Measurements from ENCODE around the gene PRKAR2B. TPM values are rescaled to one million over a fixed set of nuclear protein-coding genes. Genes with fewer than 3 reads are reported as not detected.

The PRKAR2B gene
- total and polyA plus RNA-seq, 2 experiments from 2014 or later: 48.8 to 50.6 TPM

DNA sequence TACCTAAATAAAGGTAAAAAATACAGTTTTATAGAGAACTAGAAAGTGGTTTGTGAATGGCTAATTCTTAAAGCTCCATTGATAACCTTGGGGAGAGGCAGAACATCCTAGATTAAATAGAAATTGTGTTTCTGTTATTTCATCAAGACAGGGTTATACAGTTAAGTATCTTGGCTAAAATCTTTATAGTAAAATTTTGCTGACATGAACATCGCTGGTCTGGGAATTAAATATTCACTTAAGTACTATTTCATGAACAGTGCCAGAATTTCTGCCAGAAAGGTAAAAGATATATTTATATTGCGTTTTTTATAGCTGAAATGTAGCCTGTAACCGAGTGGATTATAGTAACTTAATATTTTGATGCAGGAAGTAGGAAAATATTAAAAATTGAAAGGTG is 70.6 kb downstream of the PRKAR2B start:
- no peak overlapping the region for H3K27ac Mint-ChIP-seq
- no peaks in the 10 kb centered on the region for H3F3A ChIP-seq (replicated peaks; ENCODE audit: low read depth)
- H3K4me3 ChIP-seq: no peak overlapping the region
- H3K27me3 Mint-ChIP-seq (ENCODE audit: insufficient read depth, low read depth, poor library complexity): no peaks in the 10 kb centered on the region
- TF ChIP-seq, protein P1, sequence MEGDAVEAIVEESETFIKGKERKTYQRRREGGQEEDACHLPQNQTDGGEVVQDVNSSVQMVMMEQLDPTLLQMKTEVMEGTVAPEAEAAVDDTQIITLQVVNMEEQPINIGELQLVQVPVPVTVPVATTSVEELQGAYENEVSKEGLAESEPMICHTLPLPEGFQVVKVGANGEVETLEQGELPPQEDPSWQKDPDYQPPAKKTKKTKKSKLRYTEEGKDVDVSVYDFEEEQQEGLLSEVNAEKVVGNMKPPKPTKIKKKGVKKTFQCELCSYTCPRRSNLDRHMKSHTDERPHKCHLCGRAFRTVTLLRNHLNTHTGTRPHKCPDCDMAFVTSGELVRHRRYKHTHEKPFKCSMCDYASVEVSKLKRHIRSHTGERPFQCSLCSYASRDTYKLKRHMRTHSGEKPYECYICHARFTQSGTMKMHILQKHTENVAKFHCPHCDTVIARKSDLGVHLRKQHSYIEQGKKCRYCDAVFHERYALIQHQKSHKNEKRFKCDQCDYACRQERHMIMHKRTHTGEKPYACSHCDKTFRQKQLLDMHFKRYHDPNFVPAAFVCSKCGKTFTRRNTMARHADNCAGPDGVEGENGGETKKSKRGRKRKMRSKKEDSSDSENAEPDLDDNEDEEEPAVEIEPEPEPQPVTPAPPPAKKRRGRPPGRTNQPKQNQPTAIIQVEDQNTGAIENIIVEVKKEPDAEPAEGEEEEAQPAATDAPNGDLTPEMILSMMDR (conservative IDR thresholded peaks at IDR 0.05; ENCODE audit: low read depth in 2 of 2): no peak
- TF ChIP-seq EZH2phosphoT487 (IDR thresholded peaks at IDR 0.05; ENCODE audit: unreplicated experiment) (no peak), EZH2 (IDR thresholded peaks at IDR 0.05; ENCODE audit: low read depth, unreplicated experiment) (no peak), NANOG (IDR thresholded peaks at IDR 0.05; ENCODE audit: borderline replicate concordance) (no peak), ZNF114 (CRISPR knock-in tag; IDR thresholded peaks at IDR 0.05) (no peak), STAT1 (IDR thresholded peaks at IDR 0.05; ENCODE audit: unreplicated experiment) (no peak), JUNB (IDR thresholded peaks at IDR 0.05; ENCODE audit: unreplicated experiment) (no peak), ZNF331 (CRISPR knock-in tag; IDR thresholded peaks at IDR 0.05; ENCODE audit: low read depth) (no peak), POLR2AphosphoS5 (IDR thresholded peaks at IDR 0.05; ENCODE audit: low read depth) (no peak), CREB1 (CRISPR knock-in tag; IDR thresholded peaks at IDR 0.05; ENCODE audit: low read depth) (no peak)
- TF ChIP-seq, protein P2, sequence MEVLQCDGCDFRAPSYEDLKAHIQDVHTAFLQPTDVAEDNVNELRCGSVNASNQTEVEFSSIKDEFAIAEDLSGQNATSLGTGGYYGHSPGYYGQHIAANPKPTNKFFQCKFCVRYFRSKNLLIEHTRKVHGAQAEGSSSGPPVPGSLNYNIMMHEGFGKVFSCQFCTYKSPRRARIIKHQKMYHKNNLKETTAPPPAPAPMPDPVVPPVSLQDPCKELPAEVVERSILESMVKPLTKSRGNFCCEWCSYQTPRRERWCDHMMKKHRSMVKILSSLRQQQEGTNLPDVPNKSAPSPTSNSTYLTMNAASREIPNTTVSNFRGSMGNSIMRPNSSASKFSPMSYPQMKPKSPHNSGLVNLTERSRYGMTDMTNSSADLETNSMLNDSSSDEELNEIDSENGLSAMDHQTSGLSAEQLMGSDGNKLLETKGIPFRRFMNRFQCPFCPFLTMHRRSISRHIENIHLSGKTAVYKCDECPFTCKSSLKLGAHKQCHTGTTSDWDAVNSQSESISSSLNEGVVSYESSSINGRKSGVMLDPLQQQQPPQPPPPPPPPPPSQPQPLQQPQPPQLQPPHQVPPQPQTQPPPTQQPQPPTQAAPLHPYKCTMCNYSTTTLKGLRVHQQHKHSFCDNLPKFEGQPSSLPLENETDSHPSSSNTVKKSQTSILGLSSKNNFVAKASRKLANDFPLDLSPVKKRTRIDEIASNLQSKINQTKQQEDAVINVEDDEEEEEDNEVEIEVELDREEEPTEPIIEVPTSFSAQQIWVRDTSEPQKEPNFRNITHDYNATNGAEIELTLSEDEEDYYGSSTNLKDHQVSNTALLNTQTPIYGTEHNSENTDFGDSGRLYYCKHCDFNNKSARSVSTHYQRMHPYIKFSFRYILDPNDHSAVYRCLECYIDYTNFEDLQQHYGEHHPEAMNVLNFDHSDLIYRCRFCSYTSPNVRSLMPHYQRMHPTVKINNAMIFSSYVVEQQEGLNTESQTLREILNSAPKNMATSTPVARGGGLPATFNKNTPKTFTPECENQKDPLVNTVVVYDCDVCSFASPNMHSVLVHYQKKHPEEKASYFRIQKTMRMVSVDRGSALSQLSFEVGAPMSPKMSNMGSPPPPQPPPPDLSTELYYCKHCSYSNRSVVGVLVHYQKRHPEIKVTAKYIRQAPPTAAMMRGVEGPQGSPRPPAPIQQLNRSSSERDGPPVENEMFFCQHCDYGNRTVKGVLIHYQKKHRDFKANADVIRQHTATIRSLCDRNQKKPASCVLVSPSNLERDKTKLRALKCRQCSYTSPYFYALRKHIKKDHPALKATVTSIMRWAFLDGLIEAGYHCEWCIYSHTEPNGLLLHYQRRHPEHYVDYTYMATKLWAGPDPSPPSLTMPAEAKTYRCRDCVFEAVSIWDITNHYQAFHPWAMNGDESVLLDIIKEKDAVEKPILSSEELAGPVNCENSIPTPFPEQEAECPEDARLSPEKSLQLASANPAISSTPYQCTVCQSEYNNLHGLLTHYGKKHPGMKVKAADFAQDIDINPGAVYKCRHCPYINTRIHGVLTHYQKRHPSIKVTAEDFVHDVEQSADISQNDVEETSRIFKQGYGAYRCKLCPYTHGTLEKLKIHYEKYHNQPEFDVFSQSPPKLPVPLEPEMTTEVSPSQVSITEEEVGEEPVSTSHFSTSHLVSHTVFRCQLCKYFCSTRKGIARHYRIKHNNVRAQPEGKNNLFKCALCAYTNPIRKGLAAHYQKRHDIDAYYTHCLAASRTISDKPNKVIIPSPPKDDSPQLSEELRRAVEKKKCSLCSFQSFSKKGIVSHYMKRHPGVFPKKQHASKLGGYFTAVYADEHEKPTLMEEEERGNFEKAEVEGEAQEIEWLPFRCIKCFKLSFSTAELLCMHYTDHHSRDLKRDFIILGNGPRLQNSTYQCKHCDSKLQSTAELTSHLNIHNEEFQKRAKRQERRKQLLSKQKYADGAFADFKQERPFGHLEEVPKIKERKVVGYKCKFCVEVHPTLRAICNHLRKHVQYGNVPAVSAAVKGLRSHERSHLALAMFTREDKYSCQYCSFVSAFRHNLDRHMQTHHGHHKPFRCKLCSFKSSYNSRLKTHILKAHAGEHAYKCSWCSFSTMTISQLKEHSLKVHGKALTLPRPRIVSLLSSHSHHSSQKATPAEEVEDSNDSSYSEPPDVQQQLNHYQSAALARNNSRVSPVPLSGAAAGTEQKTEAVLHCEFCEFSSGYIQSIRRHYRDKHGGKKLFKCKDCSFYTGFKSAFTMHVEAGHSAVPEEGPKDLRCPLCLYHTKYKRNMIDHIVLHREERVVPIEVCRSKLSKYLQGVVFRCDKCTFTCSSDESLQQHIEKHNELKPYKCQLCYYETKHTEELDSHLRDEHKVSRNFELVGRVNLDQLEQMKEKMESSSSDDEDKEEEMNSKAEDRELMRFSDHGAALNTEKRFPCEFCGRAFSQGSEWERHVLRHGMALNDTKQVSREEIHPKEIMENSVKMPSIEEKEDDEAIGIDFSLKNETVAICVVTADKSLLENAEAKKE (CRISPR knock-in tag; IDR thresholded peaks at IDR 0.05): no peak
- TF ChIP-seq, protein P3, sequence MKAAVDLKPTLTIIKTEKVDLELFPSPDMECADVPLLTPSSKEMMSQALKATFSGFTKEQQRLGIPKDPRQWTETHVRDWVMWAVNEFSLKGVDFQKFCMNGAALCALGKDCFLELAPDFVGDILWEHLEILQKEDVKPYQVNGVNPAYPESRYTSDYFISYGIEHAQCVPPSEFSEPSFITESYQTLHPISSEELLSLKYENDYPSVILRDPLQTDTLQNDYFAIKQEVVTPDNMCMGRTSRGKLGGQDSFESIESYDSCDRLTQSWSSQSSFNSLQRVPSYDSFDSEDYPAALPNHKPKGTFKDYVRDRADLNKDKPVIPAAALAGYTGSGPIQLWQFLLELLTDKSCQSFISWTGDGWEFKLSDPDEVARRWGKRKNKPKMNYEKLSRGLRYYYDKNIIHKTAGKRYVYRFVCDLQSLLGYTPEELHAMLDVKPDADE (IDR thresholded peaks at IDR 0.05): no peak
- TF ChIP-seq, protein P4, sequence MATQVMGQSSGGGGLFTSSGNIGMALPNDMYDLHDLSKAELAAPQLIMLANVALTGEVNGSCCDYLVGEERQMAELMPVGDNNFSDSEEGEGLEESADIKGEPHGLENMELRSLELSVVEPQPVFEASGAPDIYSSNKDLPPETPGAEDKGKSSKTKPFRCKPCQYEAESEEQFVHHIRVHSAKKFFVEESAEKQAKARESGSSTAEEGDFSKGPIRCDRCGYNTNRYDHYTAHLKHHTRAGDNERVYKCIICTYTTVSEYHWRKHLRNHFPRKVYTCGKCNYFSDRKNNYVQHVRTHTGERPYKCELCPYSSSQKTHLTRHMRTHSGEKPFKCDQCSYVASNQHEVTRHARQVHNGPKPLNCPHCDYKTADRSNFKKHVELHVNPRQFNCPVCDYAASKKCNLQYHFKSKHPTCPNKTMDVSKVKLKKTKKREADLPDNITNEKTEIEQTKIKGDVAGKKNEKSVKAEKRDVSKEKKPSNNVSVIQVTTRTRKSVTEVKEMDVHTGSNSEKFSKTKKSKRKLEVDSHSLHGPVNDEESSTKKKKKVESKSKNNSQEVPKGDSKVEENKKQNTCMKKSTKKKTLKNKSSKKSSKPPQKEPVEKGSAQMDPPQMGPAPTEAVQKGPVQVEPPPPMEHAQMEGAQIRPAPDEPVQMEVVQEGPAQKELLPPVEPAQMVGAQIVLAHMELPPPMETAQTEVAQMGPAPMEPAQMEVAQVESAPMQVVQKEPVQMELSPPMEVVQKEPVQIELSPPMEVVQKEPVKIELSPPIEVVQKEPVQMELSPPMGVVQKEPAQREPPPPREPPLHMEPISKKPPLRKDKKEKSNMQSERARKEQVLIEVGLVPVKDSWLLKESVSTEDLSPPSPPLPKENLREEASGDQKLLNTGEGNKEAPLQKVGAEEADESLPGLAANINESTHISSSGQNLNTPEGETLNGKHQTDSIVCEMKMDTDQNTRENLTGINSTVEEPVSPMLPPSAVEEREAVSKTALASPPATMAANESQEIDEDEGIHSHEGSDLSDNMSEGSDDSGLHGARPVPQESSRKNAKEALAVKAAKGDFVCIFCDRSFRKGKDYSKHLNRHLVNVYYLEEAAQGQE (IDR thresholded peaks at IDR 0.05; ENCODE audit: unreplicated experiment): no peak
- H3K9me2 ChIP-seq (ENCODE audit: insufficient read depth): no peaks in the 10 kb centered on the region
- no peak overlapping the region for H3K4me2 ChIP-seq
- no peaks in the 10 kb centered on the region for H3K36me3 ChIP-seq (ENCODE audit: insufficient read depth)
- DNase-seq (ENCODE audit: low spot score) (no peak), ATAC-seq (no peak)
- H3K27me3 ChIP-seq (ENCODE audit: insufficient read depth): no peaks in the 10 kb centered on the region
- no peak overlapping the region for H2AFZ ChIP-seq
- peaks cover 12% of the 10 kb centered on the region for H3K4me1 ChIP-seq (ENCODE audit: insufficient read depth)
- no peaks in the 10 kb centered on the region for H4K20me1 ChIP-seq (replicated peaks; ENCODE audit: insufficient read depth)
- peaks cover 24% of the 10 kb centered on the region for H3K4me1 Mint-ChIP-seq
- H3K36me3 Mint-ChIP-seq (ENCODE audit: low read depth): no peaks in the 10 kb centered on the region
- H3K27ac ChIP-seq (ENCODE audit: low read depth): no peak overlapping the region
- no peaks in the 10 kb centered on the region for H3K9me3 Mint-ChIP-seq
- no peak overlapping the region for H3K4me3 Mint-ChIP-seq
- H3K79me2 ChIP-seq (replicated peaks; ENCODE audit: insufficient read depth): no peaks in the 10 kb centered on the region; the same call in none of the 2 replicates

All from GM23338 (cell line).